IMR-90 (cell line): ENCODE data around the gene RNH1. TPM values are rescaled to one million over a fixed set of nuclear protein-coding genes. Genes with fewer than 3 reads are reported as not detected.
A peak's percentile ranks its signal among the peaks of the same experiment; 100 is the strongest.

Experiments
- ATAC-seq: fragments of 200-7000 bp; cut with Tn5 transposase; 2 replicates; pipeline ENCODE4 v1.9.1; 2020; ENCODE audit warnings: low read depth, mild to moderate bottlenecking, moderate library complexity
- BruUV-seq: library from RNA; stranded (reverse); fragments of 400-500 nt; replicated peaks from 2 replicates; lab custom pipeline; 2021; lab: Mats Ljungman, UMichigan
- CTCF ChIA-PET: fragments of 300-600 bp; formaldehyde crosslinking; extraction: SDS; loops from one replicate; lab custom pipeline; 2021; ENCODE audit warnings: antibody characterized with exemption; lab: Yijun Ruan, JAX
- POLR2A ChIA-PET: fragments of 300-600 bp; sonication (Branson Sonifier 250); formaldehyde crosslinking; loops from one replicate; lab custom pipeline; 2022; ENCODE audit warnings: antibody characterized with exemption; ENCODE audit not compliant: unreplicated experiment; lab: Charles Lee
- DNase-seq: peaks from one replicate; pipeline ENCODE4 v3.0.0; 2013
- H2AFZ ChIP-seq: replicated peaks from 2 replicates; pipeline ENCODE3; 2013; ENCODE audit warnings: low read length, mild to moderate bottlenecking; ENCODE audit not compliant: poor library complexity
- H2AK5ac ChIP-seq: 2 replicates; pipeline ENCODE4 v1.6.1; 2013; ENCODE audit warnings: low read depth, low read length, inconsistent platforms
- H2AK9ac ChIP-seq: replicated peaks from 2 replicates; pipeline ENCODE3; 2013; ENCODE audit warnings: mild to moderate bottlenecking, low read depth, low read length, moderate library complexity; ENCODE audit not compliant: poor library complexity
- H2BK120ac ChIP-seq: 2 replicates; pipeline ENCODE4 v1.6.1; 2013; ENCODE audit warnings: low read depth, low read length, inconsistent platforms
- H2BK15ac ChIP-seq: 3 replicates; pipeline ENCODE4 v1.6.1; 2013; ENCODE audit warnings: low read depth, low read length, inconsistent platforms
- H2BK20ac ChIP-seq: 2 replicates; pipeline ENCODE4 v1.6.1; 2013; ENCODE audit warnings: low read depth, mild to moderate bottlenecking, inconsistent platforms, low read length, moderate library complexity
- H2BK5ac ChIP-seq: 2 replicates; pipeline ENCODE4 v1.6.1; 2013; ENCODE audit warnings: mild to moderate bottlenecking, low read depth, low read length, inconsistent platforms; ENCODE audit not compliant: poor library complexity, severe bottlenecking
- H3K14ac ChIP-seq: replicated peaks from 2 replicates; pipeline ENCODE4 v1.6.1; 2013; ENCODE audit warnings: low read depth, low read length, inconsistent platforms
- H3K18ac ChIP-seq: 2 replicates; pipeline ENCODE4 v1.6.1; 2013; ENCODE audit warnings: low read depth, low read length, control low read depth
- H3K23ac ChIP-seq: 2 replicates; pipeline ENCODE4 v1.6.1; 2013; ENCODE audit warnings: low read depth, low read length, inconsistent platforms
- H3K27ac ChIP-seq: 2 replicates; pipeline ENCODE4 v1.5.1; 2013; ENCODE audit warnings: mild to moderate bottlenecking, control low read depth, low read length; ENCODE audit not compliant: insufficient read depth
- H3K27me3 ChIP-seq: 2 replicates; pipeline ENCODE4 v1.6.1; 2013; ENCODE audit warnings: low read length; ENCODE audit not compliant: control insufficient read depth, insufficient read depth
- H3K36me3 ChIP-seq: 2 replicates; pipeline ENCODE4 v1.6.1; 2013; ENCODE audit warnings: low read length, mixed read lengths; ENCODE audit not compliant: control insufficient read depth, insufficient read depth
- H3K4ac ChIP-seq: 2 replicates; pipeline ENCODE4 v1.6.1; 2013; ENCODE audit warnings: low read depth, low read length, inconsistent platforms
- H3K4me1 ChIP-seq: 2 replicates; pipeline ENCODE4 v1.6.1; 2013; ENCODE audit warnings: low read length, mixed read lengths; ENCODE audit not compliant: control insufficient read depth, insufficient read depth
- H3K4me2 ChIP-seq: 2 replicates; pipeline ENCODE4 v1.6.1; 2013; ENCODE audit warnings: low read depth, mild to moderate bottlenecking, control low read depth, low read length, moderate library complexity
- H3K4me3 ChIP-seq: 2 replicates; pipeline ENCODE4 v1.5.1; 2013; ENCODE audit warnings: low read depth, mild to moderate bottlenecking, control low read depth, low read length, moderate library complexity; ENCODE audit not compliant: insufficient read depth
- H3K56ac ChIP-seq: 2 replicates; pipeline ENCODE4 v1.6.1; 2013; ENCODE audit warnings: low read length, inconsistent platforms; ENCODE audit not compliant: insufficient read depth; ENCODE audit errors: extremely low read depth
- H3K79me1 ChIP-seq, 2 experiments: 2 replicates each; pipeline ENCODE4 v1.6.1; 2013; ENCODE audit warnings: low read length in 2 of 2, inconsistent platforms in 1 of 2, low read depth in 1 of 2
- H3K9ac ChIP-seq: 2 replicates; pipeline ENCODE4 v1.6.1; 2013; ENCODE audit warnings: low read depth, low read length, control low read depth
- H3K9me1 ChIP-seq: 2 replicates; pipeline ENCODE4 v1.6.1; 2013; ENCODE audit warnings: low read length, inconsistent platforms; ENCODE audit not compliant: insufficient read depth
- H3K9me3 ChIP-seq: 2 replicates; pipeline ENCODE4 v1.6.1; 2013; ENCODE audit warnings: low read length; ENCODE audit not compliant: control insufficient read depth, insufficient read depth
- H4K20me1 ChIP-seq: 2 replicates; pipeline ENCODE4 v1.6.1; 2013; ENCODE audit warnings: low read length, inconsistent platforms; ENCODE audit not compliant: insufficient read depth
- H4K5ac ChIP-seq: 2 replicates; pipeline ENCODE4 v1.6.1; 2013; ENCODE audit warnings: mild to moderate bottlenecking, low read depth, low read length, control low read depth
- H4K8ac ChIP-seq, 2 experiments: 2 replicates each; pipeline ENCODE4 v1.6.1; 2013; ENCODE audit warnings: low read depth in 2 of 2, low read length in 2 of 2, control low read depth in 1 of 2, inconsistent platforms in 1 of 2
- H4K91ac ChIP-seq: 2 replicates; pipeline ENCODE4 v1.6.1; 2013; ENCODE audit warnings: low read depth, low read length, inconsistent platforms; ENCODE audit not compliant: insufficient read depth
- BHLHE40 ChIP-seq: fragments of 150-350 bp; IDR thresholded peaks from 2 replicates; pipeline ENCODE4 v1.6.1; 2016; ENCODE audit warnings: mild to moderate bottlenecking, low read depth, low read length
- FOS ChIP-seq: fragments of 150-350 bp; IDR thresholded peaks from 2 replicates; pipeline ENCODE4 v1.6.1; 2016; ENCODE audit warnings: low read depth, low read length
- MAFK ChIP-seq: IDR thresholded peaks from 2 replicates; pipeline ENCODE4 v1.6.1; 2012; ENCODE audit warnings: low read depth, low read length, improper control_type of control experiment
- MXI1 ChIP-seq: IDR thresholded peaks from 2 replicates; pipeline ENCODE4 v1.6.1; 2012; ENCODE audit warnings: low read depth, mild to moderate bottlenecking, low read length, moderate library complexity, borderline replicate concordance
- NFE2L2 ChIP-seq: fragments of 150-350 bp; IDR thresholded peaks from 2 replicates; pipeline ENCODE4 v1.6.1; 2016; ENCODE audit warnings: low read depth, mild to moderate bottlenecking, low read length
- POLR2A ChIP-seq: IDR thresholded peaks from 2 replicates; pipeline ENCODE4 v1.6.1; 2012; ENCODE audit warnings: mild to moderate bottlenecking, low read depth, low read length
- RCOR1 ChIP-seq: IDR thresholded peaks from 2 replicates; pipeline ENCODE4 v1.6.1; 2012; ENCODE audit warnings: mild to moderate bottlenecking, low read length, improper control_type of control experiment; ENCODE audit not compliant: insufficient replicate concordance
- RFX5 ChIP-seq: IDR thresholded peaks from 2 replicates; pipeline ENCODE4 v1.8.0; 2012; ENCODE audit warnings: low read depth, mild to moderate bottlenecking, low read length, moderate library complexity
- SMC3 ChIP-seq: fragments of 150-350 bp; IDR thresholded peaks from 2 replicates; pipeline ENCODE4 v1.6.1; 2016; ENCODE audit warnings: low read depth, mild to moderate bottlenecking, antibody characterized with exemption, low read length, moderate library complexity
- WGBS, 2 experiments: methylation state at CpG; one replicate each; pipeline versions ENCODE4 v1.1.5 to v1.1.7; 2013; ENCODE audit warnings: missing lambda C conversion rate in 2 of 2; ENCODE audit not compliant: insufficient read length in 1 of 2; ENCODE audit errors: extremely low coverage in 2 of 2; 5-methylcytosine and 5-hydroxymethylcytosine counted together
- dilution Hi-C: fragments of 300-500 bp; cut with HindIII; formaldehyde crosslinking; loops from one replicate; pipeline ENCODE4 v1.14.3; 2018; ENCODE audit warnings: low sequenced_read_pairs; ENCODE audit not compliant: unreplicated experiment
- in situ Hi-C: fragments of 300-500 bp; cut with MboI; formaldehyde crosslinking; loops from 3 replicates; pipeline ENCODE4 v1.14.3; 2019; ENCODE audit warnings: low sequenced_read_pairs, inconsistent platforms, mixed read lengths
- intact Hi-C: fragments of 100-400 bp; cut with micrococcal nuclease; formaldehyde crosslinking; loops from 2 replicates; pipeline ENCODE4 v1.10.0; 2022
- polyA plus RNA-seq, 3 experiments: library from polyadenylated mRNA; depleted of rRNA; stranded (reverse); fragments of >200 nt; gene quantifications; 2 replicates each; pipeline ENCODE4 v1.2.3, GENCODE V29; 2012; ENCODE audit warnings: low replicate concordance in 1 of 3
- total RNA-seq: library from RNA; depleted of rRNA; stranded (reverse); fragments of >200 nt; gene quantifications from 2 replicates; pipeline ENCODE4 v1.2.3, GENCODE V29; 2012
- TF ChIP-seq, protein P1 (sequence below): fragments of 150-350 bp; IDR thresholded peaks from 2 replicates; pipeline ENCODE4 v1.6.1; 2017; ENCODE audit warnings: mild to moderate bottlenecking, antibody characterized with exemption, low read length, low read depth

RNH1 gene
- total and polyA plus RNA-seq, 2 of the 4 experiments (the other 2 are of a cell fraction), result 138 to 247 TPM

- Histone ChIP-seq H4K8ac (no peak overlapping the region), H3K9ac (no peak overlapping the region), H2AK5ac (no peak overlapping the region), H2BK5ac (no peak overlapping the region), H4K20me1 (peaks cover 13% of the 10 kb centered on the region), H3K4me1 (peaks cover 16% of the 10 kb centered on the region), H4K91ac (no peak overlapping the region), H3K36me3 (peaks cover 3% of the 10 kb centered on the region; the same call in 1 of the 2 replicates), H3K27ac (no peak overlapping the region), H3K14ac (no peak overlapping the region), H2AK9ac (peak overlapping the region; percentile 61), H3K27me3 (no peaks in the 10 kb centered on the region), H3K4me3 (no peak overlapping the region), H2BK20ac (no peak overlapping the region), H3K4ac (no peak overlapping the region), H4K5ac (no peak overlapping the region), H3K79me1 (peaks cover 3 to 16% of the 10 kb centered on the region in 2 experiments; a peak in 2 of 4 replicates), H2BK15ac (no peak overlapping the region), H3K4me2 (no peak overlapping the region), H3K23ac (no peak overlapping the region), H3K56ac (no peak overlapping the region), H3K9me1 (peaks cover 3% of the 10 kb centered on the region; the same call in 1 of the 2 replicates), H2AFZ (no peak overlapping the region), H2BK120ac (no peak overlapping the region), H3K9me3 (no peaks in the 10 kb centered on the region), H3K18ac (no peak overlapping the region)
- in situ Hi-C loops, result no loop called here
- TF ChIP-seq POLR2A (no peak), RFX5 (no peak), BHLHE40 (no peak), NFE2L2 (no peak), RCOR1 (no peak), MAFK (no peak), SMC3 (no peak), FOS (no peak), MXI1 (no peak)
- TF ChIP-seq, protein P1, sequence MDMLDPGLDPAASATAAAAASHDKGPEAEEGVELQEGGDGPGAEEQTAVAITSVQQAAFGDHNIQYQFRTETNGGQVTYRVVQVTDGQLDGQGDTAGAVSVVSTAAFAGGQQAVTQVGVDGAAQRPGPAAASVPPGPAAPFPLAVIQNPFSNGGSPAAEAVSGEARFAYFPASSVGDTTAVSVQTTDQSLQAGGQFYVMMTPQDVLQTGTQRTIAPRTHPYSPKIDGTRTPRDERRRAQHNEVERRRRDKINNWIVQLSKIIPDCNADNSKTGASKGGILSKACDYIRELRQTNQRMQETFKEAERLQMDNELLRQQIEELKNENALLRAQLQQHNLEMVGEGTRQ, result no peak
- BruUV-seq, result no TSS peak
- ChIA-PET CTCF (no interaction called here), POLR2A (no interaction called here)
- intact Hi-C loops, result no loop called here
- DNase-seq (no peak), ATAC-seq (no peak)
- 88% methylated on average over 15 of the region's 20 CpGs; no CpG with 5 or more reads in 1 of the 2 experiments for WGBS, 2 experiments
- dilution Hi-C loops, result no loop called here
These were observed 31.5 kb upstream of the RNH1 start for GRCh38 chr11:538431-539051.
